ENCODE data around the gene IFT172.

IFT172 gene

DNA sequence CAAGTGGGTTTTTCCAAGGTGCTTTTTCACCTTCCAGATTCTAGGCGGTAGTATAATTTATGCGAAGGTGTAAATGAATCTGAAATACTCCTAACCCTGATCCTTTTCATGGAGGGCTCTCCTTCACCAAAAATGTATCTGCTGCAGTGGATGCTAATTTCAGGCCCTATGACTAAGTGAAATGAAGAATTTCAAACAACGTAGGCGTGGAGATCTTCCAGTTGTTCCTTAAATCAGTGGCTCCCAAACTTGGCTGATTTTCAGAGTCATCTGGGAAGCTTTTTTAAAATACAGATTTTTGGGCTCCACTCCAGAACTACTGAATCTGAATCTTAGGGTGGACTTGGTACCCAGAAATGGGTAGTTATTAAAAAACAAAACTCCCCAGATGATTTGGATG lies 12.6 kb upstream of the IFT172 start:
- Mint-ChIP-seq H3K9me3 (no peaks in the 10 kb centered on the region), H3K4me3 (no peak overlapping the region), H3K27ac (no peak overlapping the region), H3K27me3 (ENCODE audit: low read depth, poor library complexity) (peaks cover 52% of the 10 kb centered on the region), H3K36me3 (ENCODE audit: low read depth) (no peaks in the 10 kb centered on the region), H3K4me1 (no peaks in the 10 kb centered on the region)
- DNase-seq = no peak
- TF ChIP-seq, protein P1, sequence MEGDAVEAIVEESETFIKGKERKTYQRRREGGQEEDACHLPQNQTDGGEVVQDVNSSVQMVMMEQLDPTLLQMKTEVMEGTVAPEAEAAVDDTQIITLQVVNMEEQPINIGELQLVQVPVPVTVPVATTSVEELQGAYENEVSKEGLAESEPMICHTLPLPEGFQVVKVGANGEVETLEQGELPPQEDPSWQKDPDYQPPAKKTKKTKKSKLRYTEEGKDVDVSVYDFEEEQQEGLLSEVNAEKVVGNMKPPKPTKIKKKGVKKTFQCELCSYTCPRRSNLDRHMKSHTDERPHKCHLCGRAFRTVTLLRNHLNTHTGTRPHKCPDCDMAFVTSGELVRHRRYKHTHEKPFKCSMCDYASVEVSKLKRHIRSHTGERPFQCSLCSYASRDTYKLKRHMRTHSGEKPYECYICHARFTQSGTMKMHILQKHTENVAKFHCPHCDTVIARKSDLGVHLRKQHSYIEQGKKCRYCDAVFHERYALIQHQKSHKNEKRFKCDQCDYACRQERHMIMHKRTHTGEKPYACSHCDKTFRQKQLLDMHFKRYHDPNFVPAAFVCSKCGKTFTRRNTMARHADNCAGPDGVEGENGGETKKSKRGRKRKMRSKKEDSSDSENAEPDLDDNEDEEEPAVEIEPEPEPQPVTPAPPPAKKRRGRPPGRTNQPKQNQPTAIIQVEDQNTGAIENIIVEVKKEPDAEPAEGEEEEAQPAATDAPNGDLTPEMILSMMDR (IDR thresholded peaks at IDR 0.05) = no peak

DNA sequence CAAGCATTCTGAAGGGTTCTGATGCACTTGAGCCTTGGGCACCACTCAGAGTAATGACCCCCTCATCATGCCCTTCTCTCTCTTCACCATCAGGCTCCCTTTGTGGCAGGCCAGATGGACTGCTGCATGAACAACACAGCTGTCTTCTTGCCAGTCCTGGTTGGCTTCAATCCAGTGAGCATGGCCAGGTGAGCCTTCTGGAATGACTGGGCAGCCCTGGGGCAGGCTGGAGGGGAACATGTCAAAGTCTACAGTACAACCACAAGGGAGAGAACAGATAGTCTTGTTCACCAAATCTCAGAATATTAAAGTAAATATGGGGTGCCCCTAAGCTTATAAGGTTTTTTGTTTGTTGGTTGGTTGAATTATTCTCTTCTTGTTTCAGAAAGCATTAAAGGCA lies 11.5 kb upstream of the IFT172 start:
- H3K9me3 Mint-ChIP-seq = no peaks in the 10 kb centered on the region
- DNase-seq = no peak
- peaks cover 57% of the 10 kb centered on the region for H3K27me3 Mint-ChIP-seq (ENCODE audit: low read depth, poor library complexity)
- H3K4me3 Mint-ChIP-seq = no peak overlapping the region
- no peaks in the 10 kb centered on the region for H3K36me3 Mint-ChIP-seq (ENCODE audit: low read depth)
- TF ChIP-seq, protein P1 (IDR thresholded peaks at IDR 0.05) = no peak
- no peak overlapping the region for H3K27ac Mint-ChIP-seq
- no peaks in the 10 kb centered on the region for H3K4me1 Mint-ChIP-seq

DNA sequence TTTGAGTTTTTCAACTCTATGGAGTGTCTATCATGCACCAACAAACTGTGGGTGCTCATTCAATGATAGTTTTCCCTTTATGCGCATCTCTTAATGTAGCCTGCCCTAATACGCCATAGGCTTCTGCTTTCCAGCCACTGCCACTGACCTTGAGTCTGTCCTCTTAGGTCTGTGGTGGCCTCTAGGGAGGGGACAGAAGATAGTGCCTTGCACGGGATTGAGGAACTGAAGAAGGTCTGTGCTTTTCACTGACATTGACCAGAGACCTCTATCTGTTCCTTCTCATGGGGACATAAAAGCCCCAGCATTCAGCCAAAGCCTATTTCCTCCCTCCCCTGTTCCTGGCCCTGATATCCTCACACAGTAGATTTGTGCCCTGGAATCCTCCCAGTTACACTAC lies 9.4 kb upstream of the IFT172 start:
- Mint-ChIP-seq H3K27me3 (ENCODE audit: low read depth, poor library complexity) (peaks cover 74% of the 10 kb centered on the region), H3K4me3 (no peak overlapping the region), H3K9me3 (no peaks in the 10 kb centered on the region), H3K36me3 (ENCODE audit: low read depth) (no peaks in the 10 kb centered on the region), H3K4me1 (peaks cover 12% of the 10 kb centered on the region), H3K27ac (no peak overlapping the region)
- TF ChIP-seq, protein P1 (IDR thresholded peaks at IDR 0.05) = no peak
- DNase-seq = no peak

DNA sequence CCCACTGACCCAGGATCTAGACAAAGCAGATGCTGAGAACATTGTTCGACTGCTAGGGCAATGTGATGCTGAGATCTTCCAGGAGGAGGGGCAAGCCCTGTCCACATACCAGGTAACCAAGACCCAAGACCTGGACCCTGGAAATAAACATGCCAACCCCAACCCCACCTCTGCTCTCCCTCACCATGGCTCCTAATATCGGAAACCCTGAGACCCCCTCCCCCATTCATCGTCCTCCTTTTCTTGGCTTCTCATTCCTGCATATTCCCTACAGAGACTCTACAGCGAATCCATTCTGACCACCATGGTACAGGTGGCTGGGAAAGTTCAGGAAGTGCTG lies 7.7 kb upstream of the IFT172 start:
- no peaks in the 10 kb centered on the region for H3K9me3 Mint-ChIP-seq
- no peaks in the 10 kb centered on the region for H3K36me3 Mint-ChIP-seq (ENCODE audit: low read depth)
- TF ChIP-seq, protein P1 (IDR thresholded peaks at IDR 0.05) = no peak
- no peak overlapping the region for H3K27ac Mint-ChIP-seq
- no peak overlapping the region for H3K4me3 Mint-ChIP-seq
- peaks cover 84% of the 10 kb centered on the region for H3K27me3 Mint-ChIP-seq (ENCODE audit: low read depth, poor library complexity)
- H3K4me1 Mint-ChIP-seq = peaks cover 16% of the 10 kb centered on the region
- DNase-seq = no peak

DNA sequence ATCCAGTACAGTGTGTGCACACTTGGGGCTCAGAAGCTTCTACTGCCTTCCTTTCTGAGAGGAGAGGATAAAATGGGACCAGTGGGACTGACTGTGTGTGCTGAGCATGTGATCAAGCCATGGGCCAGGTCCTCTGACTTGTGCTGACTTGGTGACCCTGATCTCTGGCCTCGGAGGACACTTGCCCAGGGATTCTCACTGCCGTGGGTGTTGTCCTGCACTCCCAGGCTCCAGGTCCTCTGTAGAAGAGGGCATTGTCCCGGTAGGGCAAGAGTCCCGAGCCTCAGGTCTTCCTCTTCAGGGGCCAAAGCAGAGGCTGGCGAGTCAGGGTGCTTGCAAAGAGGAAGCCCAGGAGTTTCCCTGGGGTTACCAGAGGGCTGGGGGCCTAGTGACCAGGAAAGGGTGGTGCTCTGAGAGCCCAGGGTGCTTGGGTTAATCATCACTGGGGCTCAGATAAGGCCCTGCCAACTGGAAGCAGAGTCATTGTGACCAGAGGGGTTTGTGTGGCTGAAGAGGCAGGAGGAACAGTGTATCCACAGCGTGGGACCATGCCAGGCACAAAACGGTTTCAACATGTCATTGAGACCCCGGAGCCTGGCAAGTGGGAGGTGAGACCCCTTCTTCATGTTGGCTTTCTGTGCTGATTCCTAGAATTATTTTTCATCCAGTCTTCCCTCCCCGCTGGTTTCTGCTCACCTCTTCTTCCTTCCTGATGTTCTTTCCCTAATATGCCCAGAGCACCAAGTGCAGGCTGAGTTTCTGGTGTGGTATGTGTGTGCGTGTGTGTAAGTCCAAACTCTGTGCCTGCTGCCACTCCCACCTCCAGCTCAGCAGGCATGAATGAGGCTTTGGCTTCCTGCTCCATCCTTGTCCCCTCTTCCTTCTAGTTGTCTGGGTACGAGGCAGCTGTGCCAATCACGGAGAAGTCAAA lies 7.1 kb upstream of the IFT172 start, which contains the start of gene GCKR:
TSS of gene GCKR (plus strand) at position 483 of the 931 bp plus-strand sequence. CDS start at position 549, 66 bp downstream.
- Mint-ChIP-seq H3K4me3 (peak within 1 kb of the TSS; percentile 88), H3K4me1 (peaks cover 16% of the 10 kb centered on the region), H3K36me3 (ENCODE audit: low read depth) (no peaks in the 10 kb centered on the region), H3K27ac (no peak within 1 kb of the TSS), H3K27me3 (ENCODE audit: low read depth, poor library complexity) (peaks cover 91% of the 10 kb centered on the region), H3K9me3 (no peaks in the 10 kb centered on the region)
- DNase-seq = no peak
- TF ChIP-seq, protein P1 (IDR thresholded peaks at IDR 0.05) = no peak

All from nephron progenitor cell (in vitro differentiated cells).